ENCODE data around the gene TTPAL. TPM values are rescaled to one million over a fixed set of nuclear protein-coding genes. Genes with fewer than 3 reads are reported as not detected.
A peak's percentile ranks its signal among the peaks of the same experiment; 100 is the strongest.

Gene TTPAL
- total and polyA plus RNA-seq, 10 of the 15 experiments (the other 5 are each of a cell fraction or from before 2014, with no cell fraction given): 4.0 to 24.0 (median 9.3) TPM

DNA sequence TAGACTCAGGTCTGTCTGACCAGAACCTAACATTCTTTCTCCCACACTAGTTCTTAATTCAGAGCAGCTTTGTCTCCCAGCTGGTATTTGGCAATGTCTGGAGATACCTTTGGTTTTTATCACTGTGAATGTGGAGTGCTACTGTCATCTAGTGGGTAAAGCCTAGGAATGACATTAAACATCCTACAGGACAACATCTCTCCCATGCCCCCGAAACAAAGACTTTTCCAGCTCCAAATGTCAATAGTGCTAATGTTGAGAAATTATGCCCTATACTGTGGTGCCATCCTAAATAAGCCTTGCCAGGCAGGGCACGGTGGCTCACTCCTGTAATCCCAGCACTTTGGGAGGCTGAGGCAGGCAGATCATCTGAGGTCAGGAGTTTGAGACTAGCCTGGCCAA lies 4.2 kb upstream of the TTPAL start:
- RAD21 ChIA-PET (ENCODE audit: unreplicated experiment): interaction anchor here (1.3 kb wide), 1 partner anchor 139 kb away, joined by 4 read pairs; no protein-coding TSS in a partner anchor
- WGBS (ENCODE audit: insufficient coverage, insufficient replicate concordance, low lambda C conversion rate, missing lambda C conversion rate): 40% methylated on average over 2 of the region's 2 CpGs

More for the DNA sequence above, 4.2 kb upstream of the TTPAL start:
- H3K36me3 ChIP-seq (ENCODE audit: control insufficient read depth in 2 of 2, insufficient read depth in 2 of 2, low read length in 1 of 2): no peaks in the 10 kb centered on the region
- no TSS peak for BruUV-seq (replicated peaks)
- no peak overlapping the region for H3K4me3 ChIP-seq
- TF ChIP-seq BHLHE40 (IDR thresholded peaks at IDR 0.05; ENCODE audit: borderline replicate concordance in 1 of 2, low read depth in 2 of 2, low read length in 1 of 2) (no peak), NR2C1 (IDR thresholded peaks at IDR 0.05) (no peak), FOXK2 (IDR thresholded peaks at IDR 0.05) (no peak), GABPA (IDR thresholded peaks at IDR 0.05; ENCODE audit: low read depth) (no peak), RAD21 (IDR thresholded peaks at IDR 0.05; ENCODE audit: insufficient read depth, low read depth, low read length) (peak; percentile 35; the same call in 1 of the 2 replicates)
- TF ChIP-seq, protein P1, sequence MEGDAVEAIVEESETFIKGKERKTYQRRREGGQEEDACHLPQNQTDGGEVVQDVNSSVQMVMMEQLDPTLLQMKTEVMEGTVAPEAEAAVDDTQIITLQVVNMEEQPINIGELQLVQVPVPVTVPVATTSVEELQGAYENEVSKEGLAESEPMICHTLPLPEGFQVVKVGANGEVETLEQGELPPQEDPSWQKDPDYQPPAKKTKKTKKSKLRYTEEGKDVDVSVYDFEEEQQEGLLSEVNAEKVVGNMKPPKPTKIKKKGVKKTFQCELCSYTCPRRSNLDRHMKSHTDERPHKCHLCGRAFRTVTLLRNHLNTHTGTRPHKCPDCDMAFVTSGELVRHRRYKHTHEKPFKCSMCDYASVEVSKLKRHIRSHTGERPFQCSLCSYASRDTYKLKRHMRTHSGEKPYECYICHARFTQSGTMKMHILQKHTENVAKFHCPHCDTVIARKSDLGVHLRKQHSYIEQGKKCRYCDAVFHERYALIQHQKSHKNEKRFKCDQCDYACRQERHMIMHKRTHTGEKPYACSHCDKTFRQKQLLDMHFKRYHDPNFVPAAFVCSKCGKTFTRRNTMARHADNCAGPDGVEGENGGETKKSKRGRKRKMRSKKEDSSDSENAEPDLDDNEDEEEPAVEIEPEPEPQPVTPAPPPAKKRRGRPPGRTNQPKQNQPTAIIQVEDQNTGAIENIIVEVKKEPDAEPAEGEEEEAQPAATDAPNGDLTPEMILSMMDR (IDR thresholded peaks at IDR 0.05 in 2 of 3, conservative IDR thresholded peaks at IDR 0.05 in 1 of 3; ENCODE audit: control insufficient read depth in 2 of 3, extremely low read depth in 1 of 3, insufficient read depth in 1 of 3, low read depth in 3 of 3, low read length in 3 of 3): peak; percentile 5 to 43 (median 14); a peak in 2 of 6 replicates
- TF ChIP-seq, protein P2, sequence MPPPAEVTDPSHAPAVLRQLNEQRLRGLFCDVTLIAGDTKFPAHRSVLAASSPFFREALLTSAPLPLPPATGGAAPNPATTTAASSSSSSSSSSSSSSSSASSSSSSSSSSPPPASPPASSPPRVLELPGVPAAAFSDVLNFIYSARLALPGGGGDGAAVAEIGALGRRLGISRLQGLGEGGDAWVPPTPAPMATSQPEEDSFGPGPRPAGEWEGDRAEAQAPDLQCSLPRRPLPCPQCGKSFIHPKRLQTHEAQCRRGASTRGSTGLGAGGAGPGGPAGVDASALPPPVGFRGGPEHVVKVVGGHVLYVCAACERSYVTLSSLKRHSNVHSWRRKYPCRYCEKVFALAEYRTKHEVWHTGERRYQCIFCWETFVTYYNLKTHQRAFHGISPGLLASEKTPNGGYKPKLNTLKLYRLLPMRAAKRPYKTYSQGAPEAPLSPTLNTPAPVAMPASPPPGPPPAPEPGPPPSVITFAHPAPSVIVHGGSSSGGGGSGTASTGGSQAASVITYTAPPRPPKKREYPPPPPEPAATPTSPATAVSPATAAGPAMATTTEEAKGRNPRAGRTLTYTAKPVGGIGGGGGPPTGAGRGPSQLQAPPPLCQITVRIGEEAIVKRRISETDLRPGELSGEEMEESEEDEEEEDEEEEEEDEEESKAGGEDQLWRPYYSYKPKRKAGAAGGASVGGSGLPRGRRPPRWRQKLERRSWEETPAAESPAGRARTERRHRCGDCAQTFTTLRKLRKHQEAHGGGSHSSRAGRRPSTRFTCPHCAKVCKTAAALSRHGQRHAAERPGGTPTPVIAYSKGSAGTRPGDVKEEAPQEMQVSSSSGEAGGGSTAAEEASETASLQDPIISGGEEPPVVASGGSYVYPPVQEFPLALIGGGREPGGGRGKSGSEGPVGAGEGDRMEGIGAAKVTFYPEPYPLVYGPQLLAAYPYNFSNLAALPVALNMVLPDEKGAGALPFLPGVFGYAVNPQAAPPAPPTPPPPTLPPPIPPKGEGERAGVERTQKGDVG (CRISPR knock-in tag; IDR thresholded peaks at IDR 0.05): no peak
- TF ChIP-seq, protein P3, sequence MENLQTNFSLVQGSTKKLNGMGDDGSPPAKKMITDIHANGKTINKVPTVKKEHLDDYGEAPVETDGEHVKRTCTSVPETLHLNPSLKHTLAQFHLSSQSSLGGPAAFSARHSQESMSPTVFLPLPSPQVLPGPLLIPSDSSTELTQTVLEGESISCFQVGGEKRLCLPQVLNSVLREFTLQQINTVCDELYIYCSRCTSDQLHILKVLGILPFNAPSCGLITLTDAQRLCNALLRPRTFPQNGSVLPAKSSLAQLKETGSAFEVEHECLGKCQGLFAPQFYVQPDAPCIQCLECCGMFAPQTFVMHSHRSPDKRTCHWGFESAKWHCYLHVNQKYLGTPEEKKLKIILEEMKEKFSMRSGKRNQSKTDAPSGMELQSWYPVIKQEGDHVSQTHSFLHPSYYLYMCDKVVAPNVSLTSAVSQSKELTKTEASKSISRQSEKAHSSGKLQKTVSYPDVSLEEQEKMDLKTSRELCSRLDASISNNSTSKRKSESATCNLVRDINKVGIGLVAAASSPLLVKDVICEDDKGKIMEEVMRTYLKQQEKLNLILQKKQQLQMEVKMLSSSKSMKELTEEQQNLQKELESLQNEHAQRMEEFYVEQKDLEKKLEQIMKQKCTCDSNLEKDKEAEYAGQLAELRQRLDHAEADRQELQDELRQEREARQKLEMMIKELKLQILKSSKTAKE (IDR thresholded peaks at IDR 0.05; ENCODE audit: low read depth, poor library complexity, severe bottlenecking): no peak
- POLR2A ChIA-PET: no interaction called here
- no peak for ATAC-seq
- no peak for DNase-seq (ENCODE audit: low read depth, low spot score)
- no peaks in the 10 kb centered on the region for H4K20me1 ChIP-seq (ENCODE audit: control insufficient read depth, insufficient read depth)
- no peak overlapping the region for H3K4me2 ChIP-seq (ENCODE audit: control insufficient read depth, insufficient read depth)
- H3K9ac ChIP-seq (ENCODE audit: control insufficient read depth, insufficient read depth, low read length): no peak overlapping the region
- H2AFZ ChIP-seq (ENCODE audit: control insufficient read depth, low read depth, low read length): no peak overlapping the region
- no peaks in the 10 kb centered on the region for H3K9me3 ChIP-seq (replicated peaks; ENCODE audit: control insufficient read depth, insufficient read depth, low read length)
- CTCF ChIA-PET: interaction anchor here (0.8 to 2.3 kb wide), 5 partner anchors 10 to 253 kb away, joined by 3 to 5 read pairs (median 3); no protein-coding TSS in a partner anchor
- H3K79me2 ChIP-seq (ENCODE audit: control insufficient read depth, insufficient read depth, low read length): peaks cover 7% of the 10 kb centered on the region
- intact Hi-C loops (cut with micrococcal nuclease; ENCODE audit: unreplicated experiment): no loop called here
- H3K27ac ChIP-seq (ENCODE audit: control insufficient read depth, insufficient read depth): no peak overlapping the region
- SMC1A ChIA-PET (ENCODE audit: uncharacterized antibody, unreplicated experiment): interaction anchor here (0.6 to 1.3 kb wide), 2 partner anchors 13 to 192 kb away, joined by 3 to 4 read pairs; no protein-coding TSS in a partner anchor
- FAIRE-seq: no peak
- in situ Hi-C loops (cut with MboI): no loop called here
- no peaks in the 10 kb centered on the region for H3K4me1 ChIP-seq (ENCODE audit: control insufficient read depth, insufficient read depth, low read length)
- H3K27me3 ChIP-seq (replicated peaks in 1 of 2; ENCODE audit: control insufficient read depth in 2 of 2, insufficient read depth in 2 of 2, low read length in 1 of 2): no peaks in the 10 kb centered on the region; a peak in 1 of 4 replicates

Data from GM12878 (cell line).